ENCODE results near the gene LRRC37A3. TPM values are rescaled to one million over a fixed set of nuclear protein-coding genes. Genes with fewer than 3 reads are reported as not detected.
"Not testable (repeated sequence)": the region's sequence is repeated elsewhere in the genome, so short reads cannot be mapped to it uniquely, and the experiment has no call there.

LRRC37A3 gene
- total RNA-seq, 1 experiment from 2014 or later = 13.3 TPM

DNA sequence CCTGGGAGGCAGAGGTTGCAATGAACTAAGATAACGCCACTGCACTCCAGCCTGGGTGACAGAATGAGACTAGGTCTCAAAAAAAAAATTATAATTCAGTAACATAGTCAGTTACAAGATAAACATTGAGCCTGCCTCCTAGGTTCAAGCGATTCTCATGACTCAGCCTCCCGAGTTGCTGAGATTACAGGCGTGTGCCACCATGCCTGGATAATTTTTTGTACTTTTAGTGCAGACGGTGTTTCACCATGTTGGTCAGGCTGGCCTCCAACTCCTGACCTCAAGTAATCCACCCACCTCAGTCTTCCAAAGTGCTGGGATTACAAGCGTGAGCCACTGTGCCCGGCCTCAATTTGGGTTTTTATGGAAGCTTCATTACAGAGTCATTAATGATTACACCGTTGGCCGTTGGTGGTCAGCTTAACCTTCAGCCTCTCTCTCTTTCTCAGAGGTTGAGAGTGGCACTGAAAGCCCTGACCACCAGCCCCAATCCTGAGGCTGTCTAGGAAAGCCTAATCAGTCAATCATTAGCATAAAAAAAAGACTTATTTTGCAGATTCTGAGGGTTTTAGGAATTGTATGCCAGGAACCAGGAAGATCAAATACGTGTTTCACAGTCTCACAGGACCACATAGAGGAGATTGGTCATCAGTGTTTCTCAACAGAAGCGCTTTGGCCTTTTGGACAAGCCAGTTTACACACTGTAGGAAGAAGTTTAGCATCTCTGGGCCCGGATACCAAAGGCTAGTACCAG lies 1.3 kb upstream of the LRRC37A3 start:
- no peak for ATAC-seq
- in situ Hi-C loops (cut with HindIII; ENCODE audit: low pct_unique_long_range_greater_than_20kb, low sequenced_read_pairs) (no loop called here), intact Hi-C loops (cut with micrococcal nuclease; ENCODE audit: unreplicated experiment) (no loop called here)
- Histone ChIP-seq H3K4me3 (ENCODE audit: low read depth in 2 of 2, low read length in 2 of 2) (no peak overlapping the region), H3K36me3 (ENCODE audit: control insufficient read depth, insufficient read depth, low read length) (no peaks in the 10 kb centered on the region), H3K27ac (ENCODE audit: low read length) (peak overlapping the region; percentile 70), H3K27me3 (ENCODE audit: control insufficient read depth, insufficient read depth, low read length) (no peaks in the 10 kb centered on the region), H3K9me3 (ENCODE audit: control insufficient read depth, insufficient read depth, low read depth, low read length) (no peaks in the 10 kb centered on the region), H3K4me1 (ENCODE audit: control insufficient read depth, insufficient read depth, low read length) (peaks cover 5% of the 10 kb centered on the region; the same call in 1 of the 2 replicates)
- ChIA-PET CTCF (no interaction called here), POLR2A (no interaction called here)
- DNase-seq (ENCODE audit: low read depth, low spot score) = no peak
- BruUV-seq (replicated peaks) = no TSS peak
- TF ChIP-seq POLR2AphosphoS5 (IDR thresholded peaks at IDR 0.05; ENCODE audit: low read depth, low read length) = no peak
- no peak for TF ChIP-seq SIN3A (IDR thresholded peaks at IDR 0.05; ENCODE audit: borderline replicate concordance, insufficient read depth, low read depth, low read length)
- TF ChIP-seq, protein P1, sequence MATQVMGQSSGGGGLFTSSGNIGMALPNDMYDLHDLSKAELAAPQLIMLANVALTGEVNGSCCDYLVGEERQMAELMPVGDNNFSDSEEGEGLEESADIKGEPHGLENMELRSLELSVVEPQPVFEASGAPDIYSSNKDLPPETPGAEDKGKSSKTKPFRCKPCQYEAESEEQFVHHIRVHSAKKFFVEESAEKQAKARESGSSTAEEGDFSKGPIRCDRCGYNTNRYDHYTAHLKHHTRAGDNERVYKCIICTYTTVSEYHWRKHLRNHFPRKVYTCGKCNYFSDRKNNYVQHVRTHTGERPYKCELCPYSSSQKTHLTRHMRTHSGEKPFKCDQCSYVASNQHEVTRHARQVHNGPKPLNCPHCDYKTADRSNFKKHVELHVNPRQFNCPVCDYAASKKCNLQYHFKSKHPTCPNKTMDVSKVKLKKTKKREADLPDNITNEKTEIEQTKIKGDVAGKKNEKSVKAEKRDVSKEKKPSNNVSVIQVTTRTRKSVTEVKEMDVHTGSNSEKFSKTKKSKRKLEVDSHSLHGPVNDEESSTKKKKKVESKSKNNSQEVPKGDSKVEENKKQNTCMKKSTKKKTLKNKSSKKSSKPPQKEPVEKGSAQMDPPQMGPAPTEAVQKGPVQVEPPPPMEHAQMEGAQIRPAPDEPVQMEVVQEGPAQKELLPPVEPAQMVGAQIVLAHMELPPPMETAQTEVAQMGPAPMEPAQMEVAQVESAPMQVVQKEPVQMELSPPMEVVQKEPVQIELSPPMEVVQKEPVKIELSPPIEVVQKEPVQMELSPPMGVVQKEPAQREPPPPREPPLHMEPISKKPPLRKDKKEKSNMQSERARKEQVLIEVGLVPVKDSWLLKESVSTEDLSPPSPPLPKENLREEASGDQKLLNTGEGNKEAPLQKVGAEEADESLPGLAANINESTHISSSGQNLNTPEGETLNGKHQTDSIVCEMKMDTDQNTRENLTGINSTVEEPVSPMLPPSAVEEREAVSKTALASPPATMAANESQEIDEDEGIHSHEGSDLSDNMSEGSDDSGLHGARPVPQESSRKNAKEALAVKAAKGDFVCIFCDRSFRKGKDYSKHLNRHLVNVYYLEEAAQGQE (IDR thresholded peaks at IDR 0.05; ENCODE audit: insufficient read depth in 1 of 2, low read depth in 2 of 2, low read length in 1 of 2) = no peak
- TF ChIP-seq TCF7L2 (IDR thresholded peaks at IDR 0.05; ENCODE audit: low read depth, low read length) = no peak
- TF ChIP-seq, protein P2, sequence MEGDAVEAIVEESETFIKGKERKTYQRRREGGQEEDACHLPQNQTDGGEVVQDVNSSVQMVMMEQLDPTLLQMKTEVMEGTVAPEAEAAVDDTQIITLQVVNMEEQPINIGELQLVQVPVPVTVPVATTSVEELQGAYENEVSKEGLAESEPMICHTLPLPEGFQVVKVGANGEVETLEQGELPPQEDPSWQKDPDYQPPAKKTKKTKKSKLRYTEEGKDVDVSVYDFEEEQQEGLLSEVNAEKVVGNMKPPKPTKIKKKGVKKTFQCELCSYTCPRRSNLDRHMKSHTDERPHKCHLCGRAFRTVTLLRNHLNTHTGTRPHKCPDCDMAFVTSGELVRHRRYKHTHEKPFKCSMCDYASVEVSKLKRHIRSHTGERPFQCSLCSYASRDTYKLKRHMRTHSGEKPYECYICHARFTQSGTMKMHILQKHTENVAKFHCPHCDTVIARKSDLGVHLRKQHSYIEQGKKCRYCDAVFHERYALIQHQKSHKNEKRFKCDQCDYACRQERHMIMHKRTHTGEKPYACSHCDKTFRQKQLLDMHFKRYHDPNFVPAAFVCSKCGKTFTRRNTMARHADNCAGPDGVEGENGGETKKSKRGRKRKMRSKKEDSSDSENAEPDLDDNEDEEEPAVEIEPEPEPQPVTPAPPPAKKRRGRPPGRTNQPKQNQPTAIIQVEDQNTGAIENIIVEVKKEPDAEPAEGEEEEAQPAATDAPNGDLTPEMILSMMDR (IDR thresholded peaks at IDR 0.05) = no peak

DNA sequence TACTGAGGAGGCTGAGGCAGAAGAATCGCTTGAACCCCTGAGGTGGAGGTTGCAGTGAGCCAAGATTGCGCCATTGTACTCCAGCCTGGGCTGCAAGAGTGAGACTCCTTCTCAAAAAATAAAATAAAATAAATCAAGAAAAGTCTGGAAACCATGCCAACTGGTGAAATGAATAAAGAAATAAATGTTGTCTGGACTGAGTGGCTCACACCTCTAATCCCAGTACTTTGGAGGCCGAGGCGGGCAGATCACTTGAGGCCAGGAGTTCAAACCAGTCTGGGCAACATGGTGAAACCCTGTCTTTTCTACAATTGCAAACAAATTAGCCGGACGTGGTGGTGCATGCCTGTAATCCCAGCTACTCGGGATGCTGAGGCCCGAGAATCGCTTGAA lies 744 bp upstream of the LRRC37A3 start:
- Histone ChIP-seq H3K9me3 (ENCODE audit: control insufficient read depth, insufficient read depth, low read depth, low read length) (no peaks in the 10 kb centered on the region), H3K4me1 (ENCODE audit: control insufficient read depth, insufficient read depth, low read length) (peaks cover 5% of the 10 kb centered on the region; the same call in 1 of the 2 replicates), H3K36me3 (ENCODE audit: control insufficient read depth, insufficient read depth, low read length) (no peaks in the 10 kb centered on the region), H3K27ac (ENCODE audit: low read length) (peak overlapping the region; percentile 70), H3K4me3 (ENCODE audit: low read depth in 2 of 2, low read length in 2 of 2) (peak overlapping the region; percentile 54 to 60), H3K27me3 (ENCODE audit: control insufficient read depth, insufficient read depth, low read length) (no peaks in the 10 kb centered on the region)
- POLR2A ChIA-PET = no interaction called here
- TF ChIP-seq SIN3A (IDR thresholded peaks at IDR 0.05; ENCODE audit: borderline replicate concordance, insufficient read depth, low read depth, low read length) (no peak), TCF7L2 (IDR thresholded peaks at IDR 0.05; ENCODE audit: low read depth, low read length) (no peak), POLR2AphosphoS5 (IDR thresholded peaks at IDR 0.05; ENCODE audit: low read depth, low read length) (no peak)
- TF ChIP-seq, protein P2 (IDR thresholded peaks at IDR 0.05) = no peak
- TF ChIP-seq, protein P1 (IDR thresholded peaks at IDR 0.05; ENCODE audit: insufficient read depth in 1 of 2, low read depth in 2 of 2, low read length in 1 of 2) = no peak
- DNase-seq (ENCODE audit: low read depth, low spot score) (no peak), ATAC-seq (peak; percentile 37)
- intact Hi-C loops (cut with micrococcal nuclease; ENCODE audit: unreplicated experiment) (no loop called here), in situ Hi-C loops (cut with HindIII; ENCODE audit: low pct_unique_long_range_greater_than_20kb, low sequenced_read_pairs) (no loop called here)
- CTCF ChIA-PET = no interaction called here
- BruUV-seq (replicated peaks) = no TSS peak

DNA sequence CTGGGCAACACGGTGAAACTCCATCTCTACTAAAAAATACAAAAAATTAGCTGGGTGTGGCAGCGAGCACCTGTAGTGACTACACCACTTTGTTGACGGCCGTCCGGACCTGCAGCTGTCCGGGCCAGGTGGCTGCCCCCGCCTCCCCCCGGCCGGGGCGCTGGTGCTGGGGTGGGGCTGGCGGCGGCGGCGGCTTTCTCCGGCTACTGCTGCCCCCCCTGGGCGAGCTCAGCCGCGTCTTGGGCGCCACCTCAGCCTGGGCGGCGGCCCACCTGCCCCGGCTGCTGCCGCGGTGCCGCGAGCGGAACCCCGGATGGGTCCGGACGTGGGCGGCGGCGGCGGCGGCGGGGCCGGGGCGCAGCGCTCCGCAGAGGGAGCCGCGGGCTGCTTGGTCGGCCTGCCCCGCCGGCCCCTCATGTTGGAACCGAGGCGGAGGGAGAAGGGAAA lies 413 bp downstream of the LRRC37A3 start:
- peak; percentile 68 for ATAC-seq
- peak overlapping the region; percentile 29; the same call in 1 of the 2 replicates for H3K27ac ChIP-seq (ENCODE audit: low read length)
- intact Hi-C loops (cut with micrococcal nuclease; ENCODE audit: unreplicated experiment); DNase-seq (ENCODE audit: low read depth, low spot score); H3K27me3 ChIP-seq (ENCODE audit: control insufficient read depth, insufficient read depth, low read length); H3K4me1 ChIP-seq (ENCODE audit: control insufficient read depth, insufficient read depth, low read length); H3K36me3 ChIP-seq (ENCODE audit: control insufficient read depth, insufficient read depth, low read length); in situ Hi-C loops (cut with HindIII; ENCODE audit: low pct_unique_long_range_greater_than_20kb, low sequenced_read_pairs); POLR2A ChIA-PET; CTCF ChIA-PET; BruUV-seq (replicated peaks); H3K9me3 ChIP-seq (ENCODE audit: control insufficient read depth, insufficient read depth, low read depth, low read length): not testable (repeated sequence)
- H3K4me3 ChIP-seq (ENCODE audit: low read depth in 2 of 2, low read length in 2 of 2) = peak overlapping the region; percentile 54 to 60
